ENCODE measurements around the gene FAM120AOS. TPM values are rescaled to one million over a fixed set of nuclear protein-coding genes. Genes with fewer than 3 reads are reported as not detected.

FAM120AOS gene
- total RNA-seq, 1 experiment from 2014 or later = 53.6 TPM

- peaks cover 4% of the 10 kb centered on the region for H3K79me1 ChIP-seq (ENCODE audit: insufficient read depth, low read depth, low read length, poor library complexity, severe bottlenecking)
- H3K9me3 ChIP-seq (ENCODE audit: control insufficient read depth, low read depth, low read length) = no peaks in the 10 kb centered on the region
- Mint-ChIP-seq H3K4me3 (no peak overlapping the region), H3K27me3 (ENCODE audit: low read depth) (no peaks in the 10 kb centered on the region), H3K27ac (no peak overlapping the region), H3K36me3 (ENCODE audit: insufficient read depth in 1 of 3, low read depth in 3 of 3) (peaks cover 17 to 39% (median 36%) of the 10 kb centered on the region in 3 experiments; a peak in 6 of 7 replicates), H3K4me1 (peaks cover 39 to 47% of the 10 kb centered on the region in 2 experiments), H3K9me3 (no peaks in the 10 kb centered on the region)
- H4K91ac ChIP-seq (ENCODE audit: insufficient read length, low read depth, low read length) = no peak overlapping the region
- no peak overlapping the region for H3K27ac ChIP-seq (ENCODE audit: insufficient read length, low read depth, low read length)
- no peak overlapping the region for H3K9ac ChIP-seq (ENCODE audit: extremely low read depth, insufficient read length, low read length)
- H3K4me2 ChIP-seq (ENCODE audit: insufficient read depth, insufficient read length, low read length) = no peak overlapping the region
- H3K27me3 ChIP-seq (ENCODE audit: insufficient read depth, low read length) = no peaks in the 10 kb centered on the region
- H3K4ac ChIP-seq (ENCODE audit: low read depth, low read length) = no peak overlapping the region
- no peak overlapping the region for H3K18ac ChIP-seq (ENCODE audit: insufficient read length, low read depth, low read length)
- H3K56ac ChIP-seq (ENCODE audit: insufficient read length, low read depth, low read length) = no peak overlapping the region
- H4K5ac ChIP-seq (ENCODE audit: insufficient read length, low read depth, low read length) = no peak overlapping the region
- no peak overlapping the region for H3T11ph ChIP-seq (ENCODE audit: low read length)
- H3K23ac ChIP-seq (ENCODE audit: insufficient read length, low read depth, low read length) = no peak overlapping the region
- no peaks in the 10 kb centered on the region for H4K20me1 ChIP-seq (ENCODE audit: control insufficient read depth, insufficient read depth, insufficient read length)
- no peak overlapping the region for H2BK5ac ChIP-seq (ENCODE audit: insufficient read length, low read length)
- no peak overlapping the region for H2BK12ac ChIP-seq (ENCODE audit: insufficient read length, low read depth, low read length)
- TF ChIP-seq CTCF (conservative IDR thresholded peaks at IDR 0.05) = no peak
- peaks cover 9% of the 10 kb centered on the region for H3K4me1 ChIP-seq (ENCODE audit: insufficient read depth, low read length)
- no peak overlapping the region for H2BK20ac ChIP-seq (ENCODE audit: low read depth, low read length, poor library complexity, severe bottlenecking)
- H3K23me2 ChIP-seq (ENCODE audit: insufficient read length, low read depth, low read length, poor library complexity, severe bottlenecking) = no peaks in the 10 kb centered on the region
- H2AK5ac ChIP-seq (ENCODE audit: insufficient read length, low read length) = no peak overlapping the region
- no peak overlapping the region for H2AFZ ChIP-seq (ENCODE audit: low read length)
- H3K79me2 ChIP-seq (ENCODE audit: insufficient read depth, low read length) = peaks cover 25% of the 10 kb centered on the region; the same call in 1 of the 2 replicates
- H2BK15ac ChIP-seq (ENCODE audit: low read depth, low read length) = no peak overlapping the region
- no CpG with 5 or more reads among the region's 6 CpGs for WGBS (ENCODE audit: extremely low coverage, insufficient read length, low lambda C conversion rate)
- no peak overlapping the region for H4K8ac ChIP-seq (replicated peaks; ENCODE audit: insufficient read length, low read depth, low read length)
- no peak overlapping the region for H3K14ac ChIP-seq (ENCODE audit: insufficient read depth, low read length)
- no peak for DNase-seq
- no peak overlapping the region for H2BK120ac ChIP-seq (ENCODE audit: low read depth, low read length, poor library complexity, severe bottlenecking)
These were observed 17.7 kb upstream of the FAM120AOS start for GRCh38 chr9:93471124-93471523.

Measured in H9 (cell line).